Measurements from ENCODE around the gene MISP3.
A peak's percentile ranks its signal among the peaks of the same experiment; 100 is the strongest.
"Not testable (repeated sequence)": the region's sequence is repeated elsewhere in the genome, so short reads cannot be mapped to it uniquely, and the experiment has no call there.

MISP3 gene

DNA sequence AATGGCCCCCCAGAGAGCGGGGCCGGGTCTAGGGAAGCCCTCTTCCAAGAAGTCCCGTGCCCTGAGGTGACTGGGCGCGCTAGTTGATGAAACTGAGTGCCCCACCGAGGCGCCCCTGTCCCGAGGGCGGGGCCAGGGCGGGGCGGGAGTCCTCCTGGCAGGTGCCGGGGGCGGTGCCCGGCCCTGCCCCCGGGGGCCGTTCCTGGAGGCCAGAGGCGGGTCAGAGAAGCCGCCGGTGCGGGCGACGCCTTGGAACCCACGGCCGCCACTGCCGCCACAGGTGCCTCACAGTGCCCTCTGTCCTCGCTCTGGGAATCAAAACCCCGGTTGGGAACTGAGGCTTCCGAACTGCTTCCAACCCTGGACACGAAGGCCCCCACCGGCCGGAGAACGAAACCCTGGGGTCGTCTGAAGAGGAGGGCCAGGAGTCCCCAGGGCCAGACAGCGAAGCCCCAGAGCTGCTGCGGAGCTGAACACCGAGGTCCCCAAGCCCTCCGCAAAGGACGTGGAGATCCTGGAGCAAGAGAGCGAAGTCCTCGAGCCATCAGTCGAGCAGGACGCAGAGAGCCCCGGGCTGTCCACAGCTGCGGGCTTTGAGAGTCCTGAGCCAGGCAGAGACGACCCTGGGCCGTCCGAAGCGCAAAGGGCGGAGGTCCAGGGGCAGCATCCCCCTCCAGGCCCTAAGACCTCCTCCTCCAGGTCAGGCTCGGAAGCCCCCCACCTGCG lies at the start of gene MISP3:
MISP3 (plus strand) TSS at position 252 of the 726 bp plus-strand sequence. CDS start 524 bp downstream, outside the sequence.
- H3K36me3 Mint-ChIP-seq (ENCODE audit: low read depth), result no peaks in the 10 kb centered on the region
- H3K4me1 Mint-ChIP-seq (ENCODE audit: low read depth), result peaks cover 16% of the 10 kb centered on the region
- peak within 1 kb of the TSS; percentile 92 for H3K27ac Mint-ChIP-seq
- H3K9me3 Mint-ChIP-seq, result no peaks in the 10 kb centered on the region
- peak; percentile 51 for DNase-seq (ENCODE audit: low spot score)
- peaks cover 4% of the 10 kb centered on the region for H3K27me3 Mint-ChIP-seq (ENCODE audit: low read depth)
- peak within 1 kb of the TSS; percentile 98 for H3K4me3 Mint-ChIP-seq

DNA sequence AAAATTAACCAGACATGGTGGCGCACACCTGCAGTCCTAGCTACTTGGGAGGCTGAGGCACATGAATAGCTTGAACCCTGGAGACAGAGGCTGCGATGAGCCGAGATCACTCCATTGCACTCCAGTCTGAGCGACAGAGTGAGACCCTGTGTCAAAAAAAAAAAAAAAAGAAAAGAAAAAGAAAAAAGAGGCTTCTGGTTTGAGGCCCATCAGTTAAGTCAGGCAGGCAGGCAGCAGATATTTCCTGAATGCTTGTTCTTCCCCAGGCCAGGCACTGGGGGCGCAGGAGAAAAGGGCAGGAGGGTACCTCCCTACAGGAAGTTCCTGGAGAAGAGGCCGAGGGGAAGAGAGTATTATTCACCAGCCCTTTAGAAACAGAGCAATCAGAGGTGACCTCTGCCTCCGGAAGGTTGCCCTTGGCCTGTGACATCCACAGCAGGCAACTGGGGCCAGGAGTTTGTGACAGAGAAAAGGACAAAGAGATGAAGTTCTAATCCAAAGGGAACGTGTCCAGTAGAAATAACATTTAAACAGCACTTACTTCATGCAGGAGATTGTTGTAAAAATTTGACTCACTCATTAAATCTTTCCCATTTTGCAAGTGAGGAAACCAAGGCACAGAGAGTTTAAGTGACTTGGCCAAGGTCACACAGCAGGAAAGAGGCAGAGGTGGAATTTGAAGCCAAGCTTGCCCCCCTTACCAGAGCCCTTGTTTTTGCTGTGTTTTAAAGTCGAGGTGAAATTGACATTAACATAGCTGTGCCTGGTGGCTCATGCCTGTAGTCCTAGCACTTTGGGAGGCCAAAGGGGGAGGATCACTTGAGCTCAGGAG lies 49.0 kb upstream of the MISP3 start:
- no peak overlapping the region for H3K4me3 Mint-ChIP-seq
- H3K27ac Mint-ChIP-seq, result peak overlapping the region; percentile 42
- H3K36me3 Mint-ChIP-seq (ENCODE audit: low read depth), result no peaks in the 10 kb centered on the region
- H3K9me3 Mint-ChIP-seq, result no peaks in the 10 kb centered on the region
- DNase-seq (ENCODE audit: low spot score), result no peak
- H3K4me1 Mint-ChIP-seq (ENCODE audit: low read depth), result peaks cover 6% of the 10 kb centered on the region
- no peaks in the 10 kb centered on the region for H3K27me3 Mint-ChIP-seq (ENCODE audit: low read depth)

DNA sequence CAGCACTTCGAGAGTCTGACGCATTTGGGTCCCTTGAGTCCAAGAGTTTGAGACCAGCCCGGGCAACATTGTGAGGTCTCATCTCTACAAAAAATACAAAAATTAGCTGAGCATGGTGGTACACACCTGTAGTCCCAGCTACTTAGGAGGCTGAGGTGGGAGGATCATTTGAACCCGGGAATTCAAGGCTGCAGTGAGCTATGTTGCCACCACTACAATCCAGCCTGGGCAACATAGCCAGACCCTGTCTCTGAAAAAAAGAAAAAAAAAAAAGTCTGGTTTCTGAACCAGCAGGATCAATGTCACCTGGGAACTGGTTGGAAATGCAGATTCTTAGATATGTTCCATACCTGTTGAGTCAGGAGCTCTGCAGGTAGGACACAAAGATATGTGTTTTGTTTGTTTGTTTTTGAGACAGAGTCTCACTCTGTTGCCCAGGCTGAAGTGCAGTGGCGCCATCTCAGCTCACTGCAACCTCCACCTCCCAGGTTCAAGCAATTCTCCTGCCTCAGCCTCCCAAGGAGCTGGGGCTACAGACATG lies 45.9 kb upstream of the MISP3 start:
- not testable (repeated sequence) for H3K4me1 Mint-ChIP-seq (ENCODE audit: low read depth); H3K27me3 Mint-ChIP-seq (ENCODE audit: low read depth); H3K4me3 Mint-ChIP-seq; H3K9me3 Mint-ChIP-seq; H3K36me3 Mint-ChIP-seq (ENCODE audit: low read depth); H3K27ac Mint-ChIP-seq; DNase-seq (ENCODE audit: low spot score)

DNA sequence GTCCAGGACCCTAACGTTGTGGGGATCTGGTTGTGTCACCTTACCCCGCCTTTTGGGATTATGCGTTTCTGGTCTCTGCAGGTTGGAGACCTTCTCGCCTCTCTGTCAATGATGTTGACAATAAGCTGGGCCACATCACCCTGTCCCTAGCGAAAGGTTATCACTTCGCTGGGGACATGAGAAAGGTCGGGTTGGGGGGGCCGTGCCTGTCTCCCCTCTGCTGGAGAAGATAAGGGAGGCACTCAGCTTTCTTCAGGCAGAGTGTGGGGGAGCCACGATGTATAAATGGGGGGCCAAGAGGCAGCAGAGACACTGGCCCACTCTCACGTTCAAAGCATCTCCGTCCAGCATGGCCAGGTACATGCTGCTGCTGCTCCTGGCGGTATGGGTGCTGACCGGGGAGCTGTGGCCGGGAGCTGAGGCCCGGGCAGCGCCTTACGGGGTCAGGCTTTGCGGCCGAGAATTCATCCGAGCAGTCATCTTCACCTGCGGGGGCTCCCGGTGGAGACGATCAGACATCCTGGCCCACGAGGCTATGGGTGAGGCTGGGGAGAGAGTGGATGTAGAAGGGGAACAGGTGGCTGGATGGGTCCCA lies 44.6 kb upstream of the MISP3 start, which contains the start of gene RLN3:
RLN3 (plus strand) TSS at position 293 of the 595 bp plus-strand sequence; CDS start at position 350, 57 bp downstream.
- H3K27ac Mint-ChIP-seq, result no peak within 1 kb of the TSS
- H3K36me3 Mint-ChIP-seq (ENCODE audit: low read depth), result peaks cover 6% of the 10 kb centered on the region
- no peak for DNase-seq (ENCODE audit: low spot score)
- no peak within 1 kb of the TSS for H3K4me3 Mint-ChIP-seq
- H3K9me3 Mint-ChIP-seq, result no peaks in the 10 kb centered on the region
- peaks cover 9% of the 10 kb centered on the region for H3K4me1 Mint-ChIP-seq (ENCODE audit: low read depth)
- no peaks in the 10 kb centered on the region for H3K27me3 Mint-ChIP-seq (ENCODE audit: low read depth)

DNA sequence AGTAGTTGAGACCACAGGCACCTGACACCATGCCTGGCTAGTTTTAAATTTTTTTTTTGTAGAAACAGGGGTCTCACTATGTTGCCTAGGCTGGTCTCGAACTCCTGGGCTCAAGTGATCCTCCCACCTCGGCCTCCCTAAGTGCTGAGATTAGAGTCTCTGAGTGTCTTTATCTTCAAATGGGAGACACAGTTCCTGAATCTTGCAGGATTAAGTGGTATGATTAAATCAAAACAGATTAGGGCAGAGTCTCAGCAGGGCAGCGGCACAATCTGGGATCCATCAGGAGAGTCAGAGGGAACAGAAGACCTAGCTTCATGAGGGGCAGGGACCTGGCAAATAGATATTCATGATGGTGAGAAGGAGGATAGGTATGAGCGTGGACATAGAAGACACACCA lies 43.7 kb upstream of the MISP3 start:
- Mint-ChIP-seq H3K4me3 (no peak overlapping the region), H3K27ac (no peak overlapping the region), H3K4me1 (ENCODE audit: low read depth) (peaks cover 8% of the 10 kb centered on the region), H3K9me3 (no peaks in the 10 kb centered on the region), H3K36me3 (ENCODE audit: low read depth) (peaks cover 7% of the 10 kb centered on the region), H3K27me3 (ENCODE audit: low read depth) (no peaks in the 10 kb centered on the region)
- DNase-seq (ENCODE audit: low spot score), result no peak

DNA sequence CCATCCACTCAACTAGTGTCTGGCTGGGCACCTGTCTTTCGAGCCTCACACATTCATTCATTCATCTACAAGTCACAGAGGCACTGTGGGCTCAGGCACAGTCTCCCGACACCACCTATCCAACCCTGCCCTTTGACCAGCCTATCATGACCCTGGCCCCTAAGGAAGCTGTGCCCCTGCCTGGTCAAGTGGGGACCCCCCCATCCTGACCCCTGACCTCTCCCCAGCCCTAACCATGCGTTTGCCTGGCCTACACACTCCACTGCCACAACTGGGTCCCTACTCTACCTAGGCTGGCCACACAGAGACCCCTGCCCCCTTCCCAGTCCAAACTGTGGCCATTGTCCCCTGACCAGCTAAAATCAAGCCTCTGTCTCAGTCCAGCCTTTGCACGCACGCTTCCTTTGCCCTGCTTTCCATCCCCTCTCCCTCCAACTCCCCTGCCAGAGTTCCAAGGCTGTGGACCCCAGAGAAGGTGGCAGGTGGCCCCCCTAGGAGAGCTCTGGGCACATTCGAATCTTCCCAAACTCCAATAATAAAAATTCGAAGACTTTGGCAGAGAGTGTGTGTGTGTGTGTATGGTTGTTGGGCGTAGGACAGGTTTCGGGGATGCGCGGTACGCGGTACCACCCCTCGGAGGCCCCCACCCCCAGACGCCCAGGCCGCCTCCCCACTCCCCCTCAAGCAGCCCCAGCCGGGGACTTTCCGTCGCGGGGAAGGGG lies 41.4 kb upstream of the MISP3 start:
- no peaks in the 10 kb centered on the region for H3K27me3 Mint-ChIP-seq (ENCODE audit: low read depth)
- H3K9me3 Mint-ChIP-seq, result no peaks in the 10 kb centered on the region
- peak overlapping the region; percentile 93 for H3K27ac Mint-ChIP-seq
- H3K4me1 Mint-ChIP-seq (ENCODE audit: low read depth), result peaks cover 10% of the 10 kb centered on the region
- H3K36me3 Mint-ChIP-seq (ENCODE audit: low read depth), result peaks cover 15% of the 10 kb centered on the region
- H3K4me3 Mint-ChIP-seq, result peak overlapping the region; percentile 93
- no peak for DNase-seq (ENCODE audit: low spot score)

DNA sequence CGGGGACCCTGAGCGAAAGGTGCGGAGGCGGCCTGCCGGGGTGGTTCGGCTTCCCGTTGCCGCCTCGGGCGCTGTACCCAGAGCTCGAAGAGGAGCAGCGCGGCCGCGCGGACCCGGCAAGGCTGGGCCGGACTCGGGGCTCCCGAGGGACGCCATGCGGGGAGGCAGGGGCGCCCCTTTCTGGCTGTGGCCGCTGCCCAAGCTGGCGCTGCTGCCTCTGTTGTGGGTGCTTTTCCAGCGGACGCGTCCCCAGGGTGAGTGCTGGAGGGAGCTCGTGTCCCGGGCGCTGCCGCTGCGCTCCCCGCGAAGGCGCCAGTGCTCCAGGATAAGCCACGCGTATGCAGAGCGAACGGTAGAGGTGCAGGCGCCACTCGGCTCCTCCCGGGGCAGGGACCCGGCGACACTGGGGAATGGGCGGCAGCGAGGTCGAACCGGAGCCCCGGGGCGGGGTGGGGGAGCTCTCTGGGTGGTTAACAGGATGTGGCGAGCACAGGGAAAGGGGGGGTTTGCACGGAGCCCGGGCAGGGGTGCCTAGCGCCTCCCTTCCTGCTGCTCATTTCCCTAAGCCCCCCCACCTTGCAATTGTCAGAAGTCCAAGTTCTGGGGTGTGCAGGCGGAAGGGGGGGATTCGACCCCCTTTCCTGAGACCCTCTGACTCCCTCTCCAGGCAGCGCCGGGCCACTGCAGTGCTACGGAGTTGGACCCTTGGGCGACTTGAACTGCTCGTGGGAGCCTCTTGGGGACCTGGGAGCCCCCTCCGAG lies 40.7 kb upstream of the MISP3 start, which contains the start of gene IL27RA:
IL27RA (plus strand) TSS at position 44 of the 762 bp plus-strand sequence; CDS start at position 155, 111 bp downstream.
- peak; percentile 77 for DNase-seq (ENCODE audit: low spot score)
- H3K36me3 Mint-ChIP-seq (ENCODE audit: low read depth), result peaks cover 17% of the 10 kb centered on the region
- H3K9me3 Mint-ChIP-seq, result no peaks in the 10 kb centered on the region
- peak within 1 kb of the TSS; percentile 93 for H3K4me3 Mint-ChIP-seq
- peak within 1 kb of the TSS; percentile 94 for H3K27ac Mint-ChIP-seq
- no peaks in the 10 kb centered on the region for H3K27me3 Mint-ChIP-seq (ENCODE audit: low read depth)
- H3K4me1 Mint-ChIP-seq (ENCODE audit: low read depth), result peaks cover 10% of the 10 kb centered on the region

DNA sequence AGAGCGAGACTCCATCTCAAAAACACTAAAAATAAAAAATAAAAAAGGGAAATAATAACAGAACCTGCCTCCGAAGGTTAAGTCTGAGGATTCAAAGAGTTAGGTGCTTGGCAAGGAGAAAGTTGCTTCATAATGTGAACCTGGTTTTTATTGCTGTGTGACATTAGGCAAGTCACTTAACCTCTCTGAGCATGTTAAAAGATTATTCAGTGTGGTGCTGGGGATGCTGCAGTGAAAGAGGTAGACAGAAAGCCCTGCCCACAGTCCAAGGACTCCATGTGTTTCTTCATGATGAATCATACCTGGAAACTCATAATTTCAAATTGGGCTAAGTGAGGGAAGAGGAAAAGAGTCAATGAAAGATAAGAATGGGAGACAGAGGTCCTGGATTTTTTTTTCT lies 38.6 kb upstream of the MISP3 start:
- Mint-ChIP-seq H3K4me3 (peak overlapping the region; percentile 72), H3K27me3 (ENCODE audit: low read depth) (no peaks in the 10 kb centered on the region), H3K36me3 (ENCODE audit: low read depth) (peaks cover 31% of the 10 kb centered on the region), H3K27ac (peak overlapping the region; percentile 76), H3K9me3 (no peaks in the 10 kb centered on the region), H3K4me1 (ENCODE audit: low read depth) (peaks cover 13% of the 10 kb centered on the region)
- no peak for DNase-seq (ENCODE audit: low spot score)

DNA sequence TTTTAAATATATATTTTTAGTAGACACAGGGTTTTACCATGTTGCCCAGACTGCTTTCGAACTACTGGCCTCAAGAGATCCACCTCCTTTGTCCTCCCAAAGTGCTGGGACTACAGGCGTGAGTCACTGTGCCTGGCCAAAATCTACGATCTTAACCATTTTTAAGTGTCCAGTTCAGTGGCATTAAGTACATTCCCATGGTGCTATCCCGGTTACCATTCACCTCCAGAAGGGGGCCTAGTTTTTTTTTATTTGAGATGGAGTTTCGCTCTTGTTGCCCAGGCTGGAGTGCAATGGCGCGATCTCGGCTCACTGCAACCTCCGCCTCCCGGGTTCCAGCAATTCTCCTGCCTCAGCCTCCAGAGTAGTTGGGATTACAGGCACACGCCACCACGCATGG lies 37.4 kb upstream of the MISP3 start:
- not testable (repeated sequence) for DNase-seq (ENCODE audit: low spot score); H3K27me3 Mint-ChIP-seq (ENCODE audit: low read depth); H3K9me3 Mint-ChIP-seq; H3K4me3 Mint-ChIP-seq; H3K27ac Mint-ChIP-seq
- H3K36me3 Mint-ChIP-seq (ENCODE audit: low read depth), result peaks cover 40% of the 10 kb centered on the region
- H3K4me1 Mint-ChIP-seq (ENCODE audit: low read depth), result peaks cover 13% of the 10 kb centered on the region

DNA sequence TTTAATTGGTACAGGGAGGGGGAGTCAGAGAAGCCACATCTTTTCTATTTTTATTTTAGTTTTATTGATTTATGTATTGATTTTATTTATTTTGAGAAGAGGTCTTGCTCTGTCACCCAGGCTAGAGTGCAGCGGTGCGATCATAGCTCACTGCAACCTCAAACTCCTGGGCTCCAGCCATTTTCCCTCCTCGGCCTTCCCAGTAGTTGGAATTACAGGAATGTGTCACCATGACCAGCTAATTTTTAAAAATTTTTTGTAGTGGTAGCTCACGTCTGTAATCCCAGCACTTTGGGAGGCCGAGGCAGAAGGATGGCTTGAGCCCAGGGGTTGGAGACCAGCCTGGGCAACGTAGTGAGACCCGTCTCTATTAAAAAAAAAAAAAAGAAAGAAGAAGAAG lies 36.9 kb upstream of the MISP3 start:
- peaks cover 13% of the 10 kb centered on the region for H3K4me1 Mint-ChIP-seq (ENCODE audit: low read depth)
- H3K4me3 Mint-ChIP-seq, result no peak overlapping the region
- DNase-seq (ENCODE audit: low spot score), result no peak
- no peak overlapping the region for H3K27ac Mint-ChIP-seq
- H3K9me3 Mint-ChIP-seq, result no peaks in the 10 kb centered on the region
- no peaks in the 10 kb centered on the region for H3K27me3 Mint-ChIP-seq (ENCODE audit: low read depth)
- peaks cover 40% of the 10 kb centered on the region for H3K36me3 Mint-ChIP-seq (ENCODE audit: low read depth)

DNA sequence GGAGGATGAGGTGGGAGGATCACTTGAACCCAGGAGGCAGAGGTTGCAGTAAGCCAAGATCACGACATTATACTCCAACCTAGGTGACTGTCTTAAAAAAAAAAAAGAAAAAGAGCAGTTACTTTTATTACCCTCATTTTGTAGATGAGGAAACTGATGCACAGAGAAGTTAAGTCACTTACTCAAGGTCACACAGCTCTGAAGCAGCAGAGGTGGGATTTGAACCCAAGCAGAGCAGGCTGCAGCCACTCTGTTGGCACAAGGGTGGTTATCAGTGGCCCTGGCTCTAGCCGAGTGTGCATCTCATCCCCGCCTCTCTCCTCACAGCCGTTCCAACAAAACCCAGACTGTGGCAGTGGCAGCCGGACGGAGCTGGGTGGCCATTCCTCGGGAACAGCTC lies 33.4 kb upstream of the MISP3 start:
- Mint-ChIP-seq H3K27ac (no peak overlapping the region), H3K27me3 (ENCODE audit: low read depth) (no peaks in the 10 kb centered on the region), H3K36me3 (ENCODE audit: low read depth) (peaks cover 47% of the 10 kb centered on the region)

DNA sequence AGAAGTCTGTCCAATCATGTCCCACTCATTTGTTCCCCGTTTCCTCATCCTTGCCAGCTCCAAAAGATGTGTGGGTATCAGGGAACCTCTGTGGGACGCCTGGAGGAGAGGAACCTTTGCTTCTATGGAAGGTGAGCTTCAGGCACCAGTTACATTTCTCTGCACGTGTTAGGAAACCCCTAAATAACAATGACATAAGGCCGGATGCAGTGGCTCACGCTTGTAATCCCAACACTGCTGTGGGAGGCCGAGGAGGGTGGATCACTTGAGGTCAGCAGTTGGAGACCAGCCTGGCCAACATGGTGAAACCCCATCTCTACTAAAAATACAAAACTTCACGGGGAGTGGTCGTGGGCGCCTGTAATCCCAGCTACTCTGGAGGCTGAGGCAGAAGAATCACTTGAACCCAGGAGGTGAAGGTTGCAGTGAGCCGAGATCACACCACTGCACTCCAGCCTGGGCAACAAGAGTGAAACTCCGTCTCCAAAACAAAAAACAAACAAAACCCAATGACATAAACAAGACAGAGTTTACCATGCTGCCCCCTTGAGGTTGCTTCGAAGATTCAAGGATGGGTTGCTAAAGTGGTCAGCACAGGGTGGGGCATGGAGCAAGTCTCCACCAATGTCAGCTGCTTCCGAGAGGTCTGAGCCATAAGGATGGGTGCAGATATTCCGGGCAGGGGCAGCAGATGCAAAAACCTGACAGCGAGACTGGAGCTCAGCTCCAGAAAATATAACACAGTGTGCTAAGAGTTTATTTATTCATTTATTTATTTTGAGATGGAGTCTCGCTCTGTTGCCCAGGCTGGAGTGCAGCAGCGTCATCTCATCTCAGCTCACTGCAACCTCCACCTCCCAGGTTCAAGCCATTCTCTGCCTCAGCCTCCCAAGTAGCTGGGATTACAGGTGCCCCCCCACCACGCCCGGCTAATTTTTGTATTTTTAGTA lies 29.7 kb upstream of the MISP3 start:
- H3K27me3 Mint-ChIP-seq (ENCODE audit: low read depth); H3K4me3 Mint-ChIP-seq; H3K9me3 Mint-ChIP-seq; H3K4me1 Mint-ChIP-seq (ENCODE audit: low read depth): not testable (repeated sequence)
- DNase-seq (ENCODE audit: low spot score), result peak; percentile 16
- Mint-ChIP-seq H3K27ac (peak overlapping the region; percentile 77), H3K36me3 (ENCODE audit: low read depth) (peaks cover 51% of the 10 kb centered on the region)

More for the DNA sequence above, 33.4 kb upstream of the MISP3 start:
- Mint-ChIP-seq H3K4me1 (ENCODE audit: low read depth) (peaks cover 6% of the 10 kb centered on the region), H3K4me3 (no peak overlapping the region), H3K9me3 (no peaks in the 10 kb centered on the region)
- no peak for DNase-seq (ENCODE audit: low spot score)
